CD8-positive, alpha-beta memory T cell (primary cell): ENCODE results near the gene B3GALNT1. TPM values are rescaled to one million over a fixed set of nuclear protein-coding genes. Genes with fewer than 3 reads are reported as not detected.

Experiments used
- CTCF ChIA-PET: fragments of 350-600 bp; sonication (Branson Sonifier 250); formaldehyde crosslinking; loops from one replicate; lab custom pipeline; 2021; ENCODE audit warnings: antibody characterized with exemption; lab: Charles Lee
- POLR2A ChIA-PET: fragments of 350-600 bp; sonication (Branson Sonifier 250); formaldehyde crosslinking; loops from one replicate; lab custom pipeline; 2021; ENCODE audit warnings: antibody characterized with exemption; lab: Charles Lee
- DNase-seq, 5 donors: peaks; one replicate each; pipeline versions ENCODE4 v3.0.0 to v3.0.0-alpha.2; 2020 to 2022; ENCODE audit warnings: mixed read lengths in 1 of 5
- H3K27ac ChIP-seq: one replicate; pipeline ENCODE4 v1.7.0; 2013; ENCODE audit warnings: low read depth, mild to moderate bottlenecking, low read length, moderate library complexity
- H3K27me3 ChIP-seq: 2 replicates; pipeline ENCODE4 v1.7.0; 2013; ENCODE audit warnings: low read length, mild to moderate bottlenecking; ENCODE audit not compliant: insufficient read depth, poor library complexity, severe bottlenecking
- H3K36me3 ChIP-seq: 2 replicates; pipeline ENCODE4 v1.7.0; 2013; ENCODE audit warnings: mild to moderate bottlenecking, low read length, moderate library complexity; ENCODE audit not compliant: insufficient read depth
- H3K4me1 ChIP-seq: 2 replicates; pipeline ENCODE4 v1.7.0; 2013; ENCODE audit warnings: mild to moderate bottlenecking, low read length, moderate library complexity; ENCODE audit not compliant: insufficient read depth
- H3K4me3 ChIP-seq: 2 replicates; pipeline ENCODE4 v1.7.0; 2013; ENCODE audit warnings: mild to moderate bottlenecking, low read length
- H3K9me3 ChIP-seq: 2 replicates; pipeline ENCODE4 v1.7.0; 2013; ENCODE audit warnings: mild to moderate bottlenecking, low read length
- H3K27ac Mint-ChIP-seq, 8 donors: one replicate each; pipeline ENCODE4 v1.8.0; 2020 to 2021; ENCODE audit warnings: mixed read lengths in 8 of 8, mild to moderate bottlenecking in 6 of 8, inconsistent platforms in 3 of 8, moderate library complexity in 3 of 8
- H3K27me3 Mint-ChIP-seq, 2 donors: one replicate each; pipeline ENCODE4 v1.8.0; 2020 to 2021; ENCODE audit warnings: mixed read lengths in 2 of 2, mild to moderate bottlenecking in 1 of 2, moderate library complexity in 1 of 2
- H3K36me3 Mint-ChIP-seq, 3 donors: one replicate each; pipeline ENCODE4 v1.8.0; 2020 to 2021; ENCODE audit warnings: mixed read lengths in 3 of 3, inconsistent platforms in 1 of 3, mild to moderate bottlenecking in 1 of 3
- H3K4me1 Mint-ChIP-seq, 3 donors: one replicate each; pipeline ENCODE4 v1.8.0; 2020 to 2021; ENCODE audit warnings: mixed read lengths in 3 of 3, inconsistent platforms in 1 of 3, mild to moderate bottlenecking in 1 of 3
- H3K4me3 Mint-ChIP-seq, 7 donors: one replicate each; pipeline ENCODE4 v1.8.0; 2020 to 2021; ENCODE audit warnings: mixed read lengths in 7 of 7, mild to moderate bottlenecking in 6 of 7, moderate library complexity in 4 of 7, inconsistent platforms in 2 of 7
- H3K9me3 Mint-ChIP-seq, 5 donors: one replicate each; pipeline ENCODE4 v1.8.0; 2020 to 2022; ENCODE audit warnings: mixed read lengths in 5 of 5, mild to moderate bottlenecking in 3 of 5, moderate library complexity in 2 of 5, inconsistent platforms in 1 of 5
- polyA plus RNA-seq: library from polyadenylated mRNA; unstranded; fragments of 300-500 nt; fragmentation: Illumina TruSeq; gene quantifications from one replicate; pipeline ENCODE4 v1.2.3, GENCODE V29; 2021
- total RNA-seq, 2 experiments: library from RNA; stranded (reverse); gene quantifications; one replicate each; pipeline ENCODE4 v1.2.3, GENCODE V29; 2021

The B3GALNT1 gene
- total and polyA plus RNA-seq, 3 experiments from 2014 or later = 1.8 to 2.4 (median 2.0) TPM

DNA sequence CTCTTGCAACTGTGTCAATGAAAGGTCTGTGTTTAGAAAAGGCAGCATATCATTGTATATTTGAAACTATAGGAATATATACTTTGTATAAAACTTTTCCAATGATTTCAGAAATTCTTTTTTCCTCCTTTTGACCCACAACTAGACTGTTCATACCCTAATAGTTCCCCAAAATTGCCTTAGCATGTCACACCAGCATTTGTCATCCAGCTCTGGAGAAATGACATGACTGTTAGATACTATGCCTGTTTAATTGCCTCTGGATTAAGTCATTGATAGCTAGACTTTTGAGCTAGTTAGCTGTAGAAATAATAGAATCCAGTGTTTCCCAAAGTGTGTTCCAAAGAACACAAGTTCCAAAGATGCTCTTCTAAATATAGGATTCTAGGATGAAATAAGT, 32.4 kb downstream of the B3GALNT1 start:
- Histone ChIP-seq H3K4me1 (no peaks in the 10 kb centered on the region), H3K27ac (no peak overlapping the region), H3K27me3 (no peaks in the 10 kb centered on the region), H3K4me3 (no peak overlapping the region), H3K36me3 (no peaks in the 10 kb centered on the region), H3K9me3 (no peaks in the 10 kb centered on the region)
- no peaks in the 10 kb centered on the region for H3K4me1 Mint-ChIP-seq
- ChIA-PET CTCF (no interaction called here), POLR2A (no interaction called here)
- no peaks in the 10 kb centered on the region for H3K9me3 Mint-ChIP-seq
- H3K36me3 Mint-ChIP-seq = peaks cover 0 to 5% (median 0%) of the 10 kb centered on the region in 3 donors
- no peak overlapping the region for H3K4me3 Mint-ChIP-seq
- no peaks in the 10 kb centered on the region for H3K27me3 Mint-ChIP-seq
- no peak for DNase-seq
- no peak overlapping the region for H3K27ac Mint-ChIP-seq

GRCh38 chr3:161072211-161072621, 32.9 kb downstream of the B3GALNT1 start:
- POLR2A ChIA-PET = no interaction called here
- no peaks in the 10 kb centered on the region for H3K27me3 Mint-ChIP-seq
- H3K27ac ChIP-seq = no peak overlapping the region
- H3K4me1 ChIP-seq = no peaks in the 10 kb centered on the region
- peaks cover 0 to 7% (median 1%) of the 10 kb centered on the region in 3 donors for H3K36me3 Mint-ChIP-seq
- H3K4me3 ChIP-seq = no peak overlapping the region
- H3K36me3 ChIP-seq = no peaks in the 10 kb centered on the region
- DNase-seq = no peak
- no peaks in the 10 kb centered on the region for H3K27me3 ChIP-seq
- no peak overlapping the region for H3K27ac Mint-ChIP-seq
- H3K4me1 Mint-ChIP-seq = no peaks in the 10 kb centered on the region
- H3K9me3 Mint-ChIP-seq = no peaks in the 10 kb centered on the region
- no peaks in the 10 kb centered on the region for H3K9me3 ChIP-seq
- H3K4me3 Mint-ChIP-seq = no peak overlapping the region
- CTCF ChIA-PET = no interaction called here

DNA sequence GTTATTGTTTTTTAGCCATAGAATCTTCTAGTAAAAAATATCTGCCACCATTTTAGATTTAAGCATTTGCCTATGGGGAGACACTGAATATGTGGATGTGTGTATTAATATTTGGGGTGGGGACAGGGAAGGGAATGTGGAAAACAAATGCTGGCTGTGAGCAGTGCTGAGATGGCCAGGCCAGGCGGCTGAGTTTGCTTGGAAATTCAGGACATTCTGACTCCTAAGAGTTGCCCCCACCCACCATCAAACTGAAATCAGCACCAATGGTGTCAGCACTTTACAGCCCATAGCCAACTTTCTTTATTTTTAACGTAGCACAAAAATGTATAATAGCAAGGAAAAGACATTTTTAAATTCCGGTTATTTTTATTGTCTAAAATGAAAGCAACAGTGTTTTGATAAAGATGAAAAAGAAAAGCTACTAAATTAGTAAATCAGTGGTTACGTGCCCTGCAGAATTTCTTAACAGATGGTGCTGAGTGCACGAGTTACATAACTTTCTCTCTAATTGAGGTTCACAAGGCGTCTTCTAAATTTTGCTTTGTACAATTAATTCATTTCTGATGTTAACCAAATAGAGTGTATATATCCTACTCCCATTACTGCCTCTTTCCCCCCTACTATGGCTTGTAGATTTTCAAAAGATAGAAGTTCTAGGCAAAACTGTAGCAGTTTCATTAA, 34.0 kb downstream of the B3GALNT1 start:
- Mint-ChIP-seq H3K4me3 (no peak overlapping the region), H3K4me1 (no peaks in the 10 kb centered on the region), H3K36me3 (peaks cover 0 to 9% (median 3%) of the 10 kb centered on the region in 3 donors), H3K9me3 (no peaks in the 10 kb centered on the region), H3K27me3 (no peaks in the 10 kb centered on the region), H3K27ac (no peak overlapping the region)
- no peak overlapping the region for H3K4me3 ChIP-seq
- ChIA-PET CTCF (no interaction called here), POLR2A (no interaction called here)
- H3K36me3 ChIP-seq = no peaks in the 10 kb centered on the region
- no peaks in the 10 kb centered on the region for H3K27me3 ChIP-seq
- H3K4me1 ChIP-seq = no peaks in the 10 kb centered on the region
- no peaks in the 10 kb centered on the region for H3K9me3 ChIP-seq
- no peak for DNase-seq
- H3K27ac ChIP-seq = no peak overlapping the region

- Histone ChIP-seq H3K9me3 (no peaks in the 10 kb centered on the region), H3K4me1 (no peaks in the 10 kb centered on the region), H3K36me3 (no peaks in the 10 kb centered on the region), H3K27me3 (no peaks in the 10 kb centered on the region), H3K27ac (no peak overlapping the region), H3K4me3 (no peak overlapping the region)
- H3K4me1 Mint-ChIP-seq = no peaks in the 10 kb centered on the region
- no peak for DNase-seq
- ChIA-PET POLR2A (no interaction called here), CTCF (no interaction called here)
- no peak overlapping the region for H3K4me3 Mint-ChIP-seq
- no peaks in the 10 kb centered on the region for H3K9me3 Mint-ChIP-seq
- H3K27ac Mint-ChIP-seq = peak overlapping the region in 1 of 8 donors; percentile 15
- H3K27me3 Mint-ChIP-seq = no peaks in the 10 kb centered on the region
- peaks cover 0 to 9% (median 3%) of the 10 kb centered on the region in 3 donors for H3K36me3 Mint-ChIP-seq
These were observed 34.8 kb downstream of the B3GALNT1 start for GRCh38 chr3:161070252-161070930.

DNA sequence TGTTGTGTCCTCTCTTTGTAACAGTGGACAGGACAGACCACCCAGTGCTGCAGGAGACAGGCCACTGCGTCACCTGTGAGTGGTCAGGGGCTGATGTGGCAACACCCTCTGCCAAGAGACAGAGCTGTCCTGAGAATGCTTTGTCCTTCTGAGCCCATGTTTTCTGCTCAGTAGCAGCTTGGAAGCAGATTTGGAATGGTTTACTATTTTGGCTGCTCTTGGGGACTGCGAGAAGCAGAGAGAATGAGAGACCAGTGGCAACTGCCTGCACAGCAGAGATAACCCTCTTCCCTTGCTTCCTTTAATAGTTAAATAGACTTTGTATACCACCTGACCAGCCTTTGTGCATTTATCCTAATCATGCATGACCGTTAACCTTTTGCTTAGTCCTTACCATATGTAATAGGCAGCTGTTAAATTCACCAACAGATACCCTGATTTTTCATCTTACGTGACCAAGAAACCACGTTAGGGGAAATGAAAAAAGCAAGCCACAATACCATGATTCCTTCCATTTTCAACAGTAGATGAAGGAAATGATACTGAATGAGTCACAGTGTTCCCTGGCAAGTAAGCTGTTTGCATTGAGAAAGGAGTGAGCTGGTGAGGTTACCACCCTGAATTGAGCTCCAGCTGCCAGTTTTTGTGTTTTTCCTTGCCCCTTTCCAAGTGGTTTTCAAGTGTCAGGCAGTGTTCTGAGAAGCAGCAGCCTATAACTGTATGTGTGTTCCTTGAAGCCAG, 35.5 kb downstream of the B3GALNT1 start:
- no peak overlapping the region for H3K27ac ChIP-seq
- H3K4me1 Mint-ChIP-seq = no peaks in the 10 kb centered on the region
- POLR2A ChIA-PET = no interaction called here

DNA sequence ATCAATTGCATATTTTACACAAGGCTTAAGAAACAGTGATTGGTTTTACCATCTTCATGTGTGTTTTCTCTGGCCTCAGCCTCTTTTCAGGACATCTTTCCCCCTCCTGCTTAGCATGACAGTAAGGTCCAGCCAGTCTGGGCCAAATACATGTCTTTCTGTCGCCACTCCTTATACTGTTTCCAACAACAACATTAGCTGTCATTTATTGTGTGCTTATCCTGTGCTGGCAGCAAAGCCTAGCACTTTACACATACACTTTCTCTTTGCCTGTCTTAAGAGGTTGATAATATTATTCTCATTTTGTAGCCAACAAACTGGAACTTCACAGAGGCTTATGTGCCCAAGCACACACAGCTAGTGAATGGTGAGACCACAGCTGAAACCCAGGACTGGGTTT, 37.8 kb downstream of the B3GALNT1 start:
- Histone ChIP-seq H3K27ac (no peak overlapping the region), H3K4me3 (no peak overlapping the region), H3K9me3 (no peaks in the 10 kb centered on the region), H3K36me3 (no peaks in the 10 kb centered on the region), H3K27me3 (no peaks in the 10 kb centered on the region), H3K4me1 (no peaks in the 10 kb centered on the region)
- POLR2A ChIA-PET = no interaction called here
- no peak for DNase-seq
- H3K27ac Mint-ChIP-seq = no peak overlapping the region
- H3K4me1 Mint-ChIP-seq = no peaks in the 10 kb centered on the region
- H3K4me3 Mint-ChIP-seq = no peak overlapping the region
- no peaks in the 10 kb centered on the region for H3K27me3 Mint-ChIP-seq
- no peaks in the 10 kb centered on the region for H3K9me3 Mint-ChIP-seq
- CTCF ChIA-PET = no interaction called here
- H3K36me3 Mint-ChIP-seq = peaks cover 0 to 12% (median 3%) of the 10 kb centered on the region in 3 donors

More for the DNA sequence above, 35.5 kb downstream of the B3GALNT1 start:
- no peaks in the 10 kb centered on the region for H3K27me3 Mint-ChIP-seq
- H3K27ac Mint-ChIP-seq = peak overlapping the region in 1 of 8 donors; percentile 15
- no peaks in the 10 kb centered on the region for H3K9me3 Mint-ChIP-seq
- peaks cover 0 to 9% (median 3%) of the 10 kb centered on the region in 3 donors for H3K36me3 Mint-ChIP-seq
- no peak overlapping the region for H3K4me3 ChIP-seq
- no peaks in the 10 kb centered on the region for H3K36me3 ChIP-seq
- CTCF ChIA-PET = no interaction called here
- no peak for DNase-seq
- no peaks in the 10 kb centered on the region for H3K4me1 ChIP-seq
- H3K4me3 Mint-ChIP-seq = no peak overlapping the region
- no peaks in the 10 kb centered on the region for H3K9me3 ChIP-seq
- no peaks in the 10 kb centered on the region for H3K27me3 ChIP-seq

- POLR2A ChIA-PET = no interaction called here
- Mint-ChIP-seq H3K4me1 (no peaks in the 10 kb centered on the region), H3K27ac (no peak overlapping the region), H3K27me3 (no peaks in the 10 kb centered on the region), H3K4me3 (no peak overlapping the region), H3K9me3 (peaks cover 0 to 2% (median 0%) of the 10 kb centered on the region in 5 donors), H3K36me3 (peaks cover 0 to 12% (median 3%) of the 10 kb centered on the region in 3 donors)
- Histone ChIP-seq H3K27me3 (no peaks in the 10 kb centered on the region), H3K36me3 (no peaks in the 10 kb centered on the region), H3K4me1 (no peaks in the 10 kb centered on the region), H3K4me3 (no peak overlapping the region), H3K27ac (no peak overlapping the region), H3K9me3 (no peaks in the 10 kb centered on the region)
- CTCF ChIA-PET = no interaction called here
- DNase-seq = no peak
These were observed 38.2 kb downstream of the B3GALNT1 start for GRCh38 chr3:161066930-161067329.

- Mint-ChIP-seq H3K4me3 (no peak overlapping the region), H3K9me3 (peaks cover 0 to 2% (median 0%) of the 10 kb centered on the region in 5 donors), H3K36me3 (peaks cover 0 to 7% (median 5%) of the 10 kb centered on the region in 3 donors), H3K4me1 (no peaks in the 10 kb centered on the region), H3K27me3 (no peaks in the 10 kb centered on the region), H3K27ac (no peak overlapping the region)
- POLR2A ChIA-PET = no interaction called here
- CTCF ChIA-PET = no interaction called here
- no peaks in the 10 kb centered on the region for H3K36me3 ChIP-seq
- H3K27me3 ChIP-seq = no peaks in the 10 kb centered on the region
- no peaks in the 10 kb centered on the region for H3K4me1 ChIP-seq
- no peak overlapping the region for H3K4me3 ChIP-seq
- DNase-seq = no peak
- no peaks in the 10 kb centered on the region for H3K9me3 ChIP-seq
- no peak overlapping the region for H3K27ac ChIP-seq
These were observed 40.7 kb downstream of the B3GALNT1 start for GRCh38 chr3:161064413-161064812.
